ENCODE results near the gene ST6GALNAC1. TPM values are rescaled to one million over a fixed set of nuclear protein-coding genes. Genes with fewer than 3 reads are reported as not detected.
"Not testable (repeated sequence)": the region's sequence is repeated elsewhere in the genome, so short reads cannot be mapped to it uniquely, and the experiment has no call there.

ST6GALNAC1 gene
- total and polyA plus RNA-seq, 10 of the 15 experiments (the other 5 are each of a cell fraction or from before 2014, with no cell fraction given) = 0.08 TPM; not detected in 9

- TF ChIP-seq, protein P1, sequence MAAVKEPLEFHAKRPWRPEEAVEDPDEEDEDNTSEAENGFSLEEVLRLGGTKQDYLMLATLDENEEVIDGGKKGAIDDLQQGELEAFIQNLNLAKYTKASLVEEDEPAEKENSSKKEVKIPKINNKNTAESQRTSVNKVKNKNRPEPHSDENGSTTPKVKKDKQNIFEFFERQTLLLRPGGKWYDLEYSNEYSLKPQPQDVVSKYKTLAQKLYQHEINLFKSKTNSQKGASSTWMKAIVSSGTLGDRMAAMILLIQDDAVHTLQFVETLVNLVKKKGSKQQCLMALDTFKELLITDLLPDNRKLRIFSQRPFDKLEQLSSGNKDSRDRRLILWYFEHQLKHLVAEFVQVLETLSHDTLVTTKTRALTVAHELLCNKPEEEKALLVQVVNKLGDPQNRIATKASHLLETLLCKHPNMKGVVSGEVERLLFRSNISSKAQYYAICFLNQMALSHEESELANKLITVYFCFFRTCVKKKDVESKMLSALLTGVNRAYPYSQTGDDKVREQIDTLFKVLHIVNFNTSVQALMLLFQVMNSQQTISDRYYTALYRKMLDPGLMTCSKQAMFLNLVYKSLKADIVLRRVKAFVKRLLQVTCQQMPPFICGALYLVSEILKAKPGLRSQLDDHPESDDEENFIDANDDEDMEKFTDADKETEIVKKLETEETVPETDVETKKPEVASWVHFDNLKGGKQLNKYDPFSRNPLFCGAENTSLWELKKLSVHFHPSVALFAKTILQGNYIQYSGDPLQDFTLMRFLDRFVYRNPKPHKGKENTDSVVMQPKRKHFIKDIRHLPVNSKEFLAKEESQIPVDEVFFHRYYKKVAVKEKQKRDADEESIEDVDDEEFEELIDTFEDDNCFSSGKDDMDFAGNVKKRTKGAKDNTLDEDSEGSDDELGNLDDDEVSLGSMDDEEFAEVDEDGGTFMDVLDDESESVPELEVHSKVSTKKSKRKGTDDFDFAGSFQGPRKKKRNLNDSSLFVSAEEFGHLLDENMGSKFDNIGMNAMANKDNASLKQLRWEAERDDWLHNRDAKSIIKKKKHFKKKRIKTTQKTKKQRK (IDR thresholded peaks at IDR 0.05; ENCODE audit: low read depth, low read length) = no peak
- TF ChIP-seq REST (IDR thresholded peaks at IDR 0.05; ENCODE audit: low read depth, low read length) = no peak
- TF ChIP-seq RFX5 (IDR thresholded peaks at IDR 0.05; ENCODE audit: low read depth, low read length) = no peak
- no peak for TF ChIP-seq YY1 (IDR thresholded peaks at IDR 0.05; ENCODE audit: low read depth, low read length)
- no peak for TF ChIP-seq ZSCAN29 (IDR thresholded peaks at IDR 0.05)
- TF ChIP-seq MEF2A (IDR thresholded peaks at IDR 0.05; ENCODE audit: insufficient read depth, low read depth, low read length) = no peak
- TF ChIP-seq, protein P2, sequence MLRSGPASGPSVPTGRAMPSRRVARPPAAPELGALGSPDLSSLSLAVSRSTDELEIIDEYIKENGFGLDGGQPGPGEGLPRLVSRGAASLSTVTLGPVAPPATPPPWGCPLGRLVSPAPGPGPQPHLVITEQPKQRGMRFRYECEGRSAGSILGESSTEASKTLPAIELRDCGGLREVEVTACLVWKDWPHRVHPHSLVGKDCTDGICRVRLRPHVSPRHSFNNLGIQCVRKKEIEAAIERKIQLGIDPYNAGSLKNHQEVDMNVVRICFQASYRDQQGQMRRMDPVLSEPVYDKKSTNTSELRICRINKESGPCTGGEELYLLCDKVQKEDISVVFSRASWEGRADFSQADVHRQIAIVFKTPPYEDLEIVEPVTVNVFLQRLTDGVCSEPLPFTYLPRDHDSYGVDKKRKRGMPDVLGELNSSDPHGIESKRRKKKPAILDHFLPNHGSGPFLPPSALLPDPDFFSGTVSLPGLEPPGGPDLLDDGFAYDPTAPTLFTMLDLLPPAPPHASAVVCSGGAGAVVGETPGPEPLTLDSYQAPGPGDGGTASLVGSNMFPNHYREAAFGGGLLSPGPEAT (IDR thresholded peaks at IDR 0.05; ENCODE audit: low read depth) = no peak
- TF ChIP-seq SPI1 (IDR thresholded peaks at IDR 0.05; ENCODE audit: borderline replicate concordance, insufficient read depth, low read depth, low read length) = no peak
- no peak for TF ChIP-seq ATF7 (IDR thresholded peaks at IDR 0.05; ENCODE audit: low read depth)
- TF ChIP-seq POLR2AphosphoS2 (IDR thresholded peaks at IDR 0.05; ENCODE audit: low read depth, low read length) = no peak
- TF ChIP-seq, protein P3, sequence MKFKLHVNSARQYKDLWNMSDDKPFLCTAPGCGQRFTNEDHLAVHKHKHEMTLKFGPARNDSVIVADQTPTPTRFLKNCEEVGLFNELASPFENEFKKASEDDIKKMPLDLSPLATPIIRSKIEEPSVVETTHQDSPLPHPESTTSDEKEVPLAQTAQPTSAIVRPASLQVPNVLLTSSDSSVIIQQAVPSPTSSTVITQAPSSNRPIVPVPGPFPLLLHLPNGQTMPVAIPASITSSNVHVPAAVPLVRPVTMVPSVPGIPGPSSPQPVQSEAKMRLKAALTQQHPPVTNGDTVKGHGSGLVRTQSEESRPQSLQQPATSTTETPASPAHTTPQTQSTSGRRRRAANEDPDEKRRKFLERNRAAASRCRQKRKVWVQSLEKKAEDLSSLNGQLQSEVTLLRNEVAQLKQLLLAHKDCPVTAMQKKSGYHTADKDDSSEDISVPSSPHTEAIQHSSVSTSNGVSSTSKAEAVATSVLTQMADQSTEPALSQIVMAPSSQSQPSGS (IDR thresholded peaks at IDR 0.05; ENCODE audit: low read length) = no peak
These were observed 31.8 kb downstream of the ST6GALNAC1 start (continued) for GRCh38 chr17:76611758-76612157.

DNA sequence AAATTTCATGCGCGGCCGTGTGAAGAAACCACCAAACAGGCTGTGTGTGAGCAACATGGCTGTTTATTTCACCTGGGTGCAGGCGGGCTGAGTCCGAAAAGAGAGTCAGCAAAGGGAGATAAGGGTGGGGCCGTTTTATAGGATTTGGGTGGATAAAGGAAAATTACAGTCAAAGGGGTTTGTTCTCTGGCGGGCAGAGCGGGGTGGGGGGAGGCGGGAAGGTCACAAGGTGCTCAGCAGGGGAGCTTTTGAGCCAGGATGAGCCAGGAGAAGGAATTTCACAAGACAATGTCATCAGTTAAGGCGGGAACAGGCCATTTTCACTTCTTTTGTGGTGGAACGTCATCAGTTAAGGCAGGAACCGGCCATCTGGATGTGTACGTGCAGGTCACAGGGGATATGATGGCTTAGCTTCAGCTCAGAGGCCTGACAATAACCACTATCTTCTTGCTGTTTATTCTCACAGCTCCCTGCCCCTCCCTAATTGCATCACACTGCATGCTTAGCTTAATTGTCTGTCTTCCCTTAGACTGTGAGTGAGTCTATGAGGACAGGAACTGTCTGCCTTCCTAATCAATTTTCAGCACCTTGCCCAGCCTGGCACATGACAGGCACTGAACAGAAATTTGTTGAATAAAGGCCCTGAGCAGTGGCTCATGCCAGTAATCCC, 32.3 kb downstream of the ST6GALNAC1 start:
- H3K36me3 ChIP-seq (ENCODE audit: control insufficient read depth in 2 of 2, insufficient read depth in 2 of 2, low read length in 1 of 2); H4K20me1 ChIP-seq (ENCODE audit: control insufficient read depth, insufficient read depth); H2AFZ ChIP-seq (ENCODE audit: control insufficient read depth, low read depth, low read length); intact Hi-C loops (cut with micrococcal nuclease; ENCODE audit: unreplicated experiment); BruUV-seq (replicated peaks); H3K4me1 ChIP-seq (ENCODE audit: control insufficient read depth, insufficient read depth, low read length); POLR2A ChIA-PET; H3K9ac ChIP-seq (ENCODE audit: control insufficient read depth, insufficient read depth, low read length); FAIRE-seq; H3K9me3 ChIP-seq (replicated peaks; ENCODE audit: control insufficient read depth, insufficient read depth, low read length); DNase-seq (ENCODE audit: low read depth, low spot score); in situ Hi-C loops (cut with MboI); H3K27ac ChIP-seq (ENCODE audit: control insufficient read depth, insufficient read depth); H3K79me2 ChIP-seq (ENCODE audit: control insufficient read depth, insufficient read depth, low read length); H3K4me3 ChIP-seq; H3K4me2 ChIP-seq (ENCODE audit: control insufficient read depth, insufficient read depth); ATAC-seq; H3K27me3 ChIP-seq (replicated peaks in 1 of 2; ENCODE audit: control insufficient read depth in 2 of 2, insufficient read depth in 2 of 2, low read length in 1 of 2): not testable (repeated sequence)
- ChIA-PET CTCF (interaction anchor here (0.6 to 1.9 kb wide), 6 partner anchors 10 to 448 kb away, joined by 3 to 6 read pairs (median 4); no protein-coding TSS in a partner anchor), RAD21 (ENCODE audit: unreplicated experiment) (interaction anchor here (0.6 to 1.1 kb wide), 2 partner anchors 10 to 14 kb away, joined by 3 to 4 read pairs; no protein-coding TSS in a partner anchor), SMC1A (ENCODE audit: uncharacterized antibody, unreplicated experiment) (interaction anchor here (0.8 to 1.3 kb wide), 2 partner anchors 13 to 17 kb away, joined by 3 to 5 read pairs; no protein-coding TSS in a partner anchor)
- WGBS (ENCODE audit: insufficient coverage, insufficient replicate concordance, low lambda C conversion rate, missing lambda C conversion rate) = 42% methylated on average over 13 of the region's 13 CpGs
